K562 (cell line): Measurements from ENCODE around the gene ARPC1A. TPM values are rescaled to one million over a fixed set of nuclear protein-coding genes. Genes with fewer than 3 reads are reported as not detected.

Source experiments
- CEBPB ChIP-seq: fragments of 450-650 bp; IDR thresholded peaks from 2 replicates; pipeline ENCODE4 v1.6.1; 2016; ENCODE audit warnings: missing genetic modification characterization, missing compliant biosample characterization
- CTCF ChIP-seq, 3 experiments: IDR thresholded peaks in 2 of 3; conservative IDR thresholded peaks in 1 of 3; 2 replicates each; pipeline ENCODE4 v1.5.1; 2011 to 2012; ENCODE audit warnings: low read length in 3 of 3, mild to moderate bottlenecking in 3 of 3, control low read depth in 2 of 3, improper control_type of control experiment in 1 of 3, inconsistent platforms in 1 of 3, low read depth in 1 of 3, mixed read lengths in 1 of 3, moderate library complexity in 1 of 3; ENCODE audit not compliant: insufficient read depth in 2 of 3
- RNF219 ChIP-seq: fragments of 250-450 bp; sonication (Bioruptor Pico); IDR thresholded peaks from 2 replicates; pipeline ENCODE4 v1.5.0; 2022; ENCODE audit warnings: mild to moderate bottlenecking
- ZNF134 ChIP-seq: fragments of 250-450 bp; sonication (Bioruptor Pico); conservative IDR thresholded peaks from 2 replicates; pipeline ENCODE4 v1.4.0; 2020
- ZNF174 ChIP-seq: fragments of 250-450 bp; sonication (Bioruptor Pico); IDR thresholded peaks from 2 replicates; pipeline ENCODE4 v1.4.0; 2020; ENCODE audit warnings: mild to moderate bottlenecking
- polyA plus RNA-seq, 8 experiments: library from polyadenylated mRNA; depleted of rRNA in 4 of 8; stranded (reverse) in 5 of 8; unstranded in 3 of 8; fragments of >200 nt; fragmentation: Nextera tagmentation in 2 of 8; fragmentation: Illumina TruSeq in 1 of 8; extraction: Ambion mirVana in 2 of 8; extraction: Trizol in 1 of 8; gene quantifications; 2 replicates each; pipeline versions ENCODE4 v1.2.1 to v1.2.3, GENCODE V29; 2011 to 2014; ENCODE audit warnings: inconsistent platforms in 1 of 8, missing spikeins in 1 of 8
- total RNA-seq, 7 experiments: library from RNA; depleted of rRNA in 6 of 7; stranded (reverse); fragments of >200 nt in 6 of 7; fragmentation: Illumina TruSeq in 2 of 7; extraction: Trizol in 2 of 7; gene quantifications; 2 replicates each; pipeline versions ENCODE4 v1.2.1 to v1.2.3, GENCODE V29; 2011 to 2021; ENCODE audit warnings: low replicate concordance in 1 of 7

Gene ARPC1A
- total and polyA plus RNA-seq, 9 of the 15 experiments (the other 6 are each of a cell fraction or from before 2014, with no cell fraction given): 39.5 to 151 (median 86.1) TPM

- TF ChIP-seq ZNF134 (CRISPR knock-in tag) (no peak), CEBPB (no peak), RNF219 (no peak), CTCF (IDR thresholded peaks at IDR 0.05 in 2 of 3, conservative IDR thresholded peaks at IDR 0.05 in 1 of 3; ENCODE audit: insufficient read depth in 2 of 3, low read depth in 1 of 3, low read length in 3 of 3) (peak; percentile 92 to 96 (median 92)), ZNF174 (CRISPR knock-in tag) (no peak)
Measured at GRCh38 chr7:99312316-99313203, 13.1 kb upstream of the ARPC1A start (continued).
